ENCODE data around the gene DUSP5. TPM values are rescaled to one million over a fixed set of nuclear protein-coding genes. Genes with fewer than 3 reads are reported as not detected.

The DUSP5 gene
- total RNA-seq, 4 donors from 2014 or later: 6.2 to 16.0 (median 6.6) TPM

DNA sequence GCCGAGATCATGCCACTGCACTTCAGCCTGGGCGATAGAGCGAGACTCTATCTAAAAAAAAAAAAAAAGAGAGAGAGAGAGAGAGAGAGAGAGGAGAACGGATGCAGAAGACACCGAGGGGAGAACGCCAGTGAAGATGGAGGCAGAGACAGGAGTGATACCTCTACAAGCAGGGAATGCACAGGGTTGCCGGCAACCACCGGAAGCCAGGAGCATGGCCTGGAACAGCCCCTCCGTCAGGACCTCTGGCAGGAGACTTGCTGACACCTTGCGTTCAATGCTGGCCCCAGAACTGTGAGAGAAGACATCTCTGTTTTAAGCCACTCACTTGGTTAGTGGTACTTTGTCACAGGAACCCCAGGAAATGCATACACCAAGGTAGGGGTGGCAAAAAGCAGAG lies 38.1 kb upstream of the DUSP5 start:
- no peak for DNase-seq
- intact Hi-C loops (cut with DNase I; ENCODE audit: low total_unique reads) (no loop called here), in situ Hi-C loops (cut with MboI; ENCODE audit: low pct_ligation_motif_present in 1 of 4, low pct_unique_long_range_greater_than_20kb in 1 of 4, low sequenced_read_pairs in 3 of 4) (no loop called here)
- H3K4me3 ChIP-seq: no peak overlapping the region
- TF ChIP-seq, protein P1, sequence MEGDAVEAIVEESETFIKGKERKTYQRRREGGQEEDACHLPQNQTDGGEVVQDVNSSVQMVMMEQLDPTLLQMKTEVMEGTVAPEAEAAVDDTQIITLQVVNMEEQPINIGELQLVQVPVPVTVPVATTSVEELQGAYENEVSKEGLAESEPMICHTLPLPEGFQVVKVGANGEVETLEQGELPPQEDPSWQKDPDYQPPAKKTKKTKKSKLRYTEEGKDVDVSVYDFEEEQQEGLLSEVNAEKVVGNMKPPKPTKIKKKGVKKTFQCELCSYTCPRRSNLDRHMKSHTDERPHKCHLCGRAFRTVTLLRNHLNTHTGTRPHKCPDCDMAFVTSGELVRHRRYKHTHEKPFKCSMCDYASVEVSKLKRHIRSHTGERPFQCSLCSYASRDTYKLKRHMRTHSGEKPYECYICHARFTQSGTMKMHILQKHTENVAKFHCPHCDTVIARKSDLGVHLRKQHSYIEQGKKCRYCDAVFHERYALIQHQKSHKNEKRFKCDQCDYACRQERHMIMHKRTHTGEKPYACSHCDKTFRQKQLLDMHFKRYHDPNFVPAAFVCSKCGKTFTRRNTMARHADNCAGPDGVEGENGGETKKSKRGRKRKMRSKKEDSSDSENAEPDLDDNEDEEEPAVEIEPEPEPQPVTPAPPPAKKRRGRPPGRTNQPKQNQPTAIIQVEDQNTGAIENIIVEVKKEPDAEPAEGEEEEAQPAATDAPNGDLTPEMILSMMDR (IDR thresholded peaks at IDR 0.05): no peak
- TF ChIP-seq EP300 (IDR thresholded peaks at IDR 0.05; ENCODE audit: low read depth) (no peak), POLR2AphosphoS5 (IDR thresholded peaks at IDR 0.05) (no peak), POLR2A (IDR thresholded peaks at IDR 0.05) (no peak)
- H3K4me1 ChIP-seq: no peaks in the 10 kb centered on the region
- no peaks in the 10 kb centered on the region for H3K27me3 ChIP-seq
- peak overlapping the region in 1 of 4 donors; percentile 6 for H3K27ac ChIP-seq
- 94 to 100% methylated on average over 6 to 10 of the region's 10 CpGs for WGBS, 2 donors (ENCODE audit: low coverage in 1 of 2)
- H3K9me3 ChIP-seq: no peaks in the 10 kb centered on the region
- H3K36me3 ChIP-seq: no peaks in the 10 kb centered on the region

DNA sequence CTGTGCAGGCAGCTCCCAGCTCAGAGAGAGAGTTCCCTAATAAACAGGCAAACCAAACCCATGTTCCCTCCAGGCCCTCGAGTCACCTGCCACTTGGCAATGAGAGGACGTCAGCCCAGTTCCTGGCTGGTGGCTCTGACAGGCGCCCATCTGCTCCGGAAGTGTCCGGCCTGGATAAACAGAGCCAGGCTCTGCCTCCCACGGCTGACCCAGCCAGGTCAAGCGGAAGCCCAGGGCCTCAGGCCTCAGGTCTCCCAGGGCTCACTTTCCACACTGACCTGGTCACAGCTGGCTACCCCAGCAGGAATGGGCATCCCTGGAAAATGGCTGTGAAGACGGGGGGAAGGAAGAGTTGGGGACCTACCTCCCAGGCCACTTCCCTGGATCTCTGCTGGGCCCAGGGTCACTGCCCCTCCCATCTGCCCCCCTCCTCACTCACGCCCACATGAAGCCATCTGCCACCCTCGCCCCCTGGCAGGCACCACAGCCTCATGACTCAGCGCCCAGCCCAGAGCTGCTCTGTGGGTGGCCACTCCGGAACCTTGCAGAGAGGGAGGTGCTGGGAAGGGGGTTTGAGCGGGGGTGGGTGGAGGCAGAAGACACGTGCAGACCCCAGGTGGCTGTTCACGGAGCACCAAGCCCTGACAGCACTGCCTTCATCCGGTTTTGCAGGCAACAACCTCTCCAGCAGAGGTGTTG lies 37.4 kb upstream of the DUSP5 start:
- WGBS, 2 donors (ENCODE audit: low coverage in 1 of 2): 62% methylated on average over 16 of the region's 16 CpGs; no CpG with 5 or more reads in 1 of the 2 donors
- in situ Hi-C loops (cut with MboI; ENCODE audit: low pct_ligation_motif_present in 1 of 4, low pct_unique_long_range_greater_than_20kb in 1 of 4, low sequenced_read_pairs in 3 of 4) (no loop called here), intact Hi-C loops (cut with DNase I; ENCODE audit: low total_unique reads) (no loop called here)
- Histone ChIP-seq H3K4me1 (no peaks in the 10 kb centered on the region), H3K9me3 (no peaks in the 10 kb centered on the region), H3K27me3 (no peaks in the 10 kb centered on the region), H3K36me3 (no peaks in the 10 kb centered on the region), H3K4me3 (no peak overlapping the region), H3K27ac (peak overlapping the region in 2 of 4 donors; percentile 6 to 23)
- DNase-seq: peak; percentile 42
- TF ChIP-seq POLR2AphosphoS5 (IDR thresholded peaks at IDR 0.05) (no peak), POLR2A (IDR thresholded peaks at IDR 0.05) (no peak), EP300 (IDR thresholded peaks at IDR 0.05; ENCODE audit: low read depth) (no peak)
- TF ChIP-seq, protein P1 (IDR thresholded peaks at IDR 0.05): no peak

DNA sequence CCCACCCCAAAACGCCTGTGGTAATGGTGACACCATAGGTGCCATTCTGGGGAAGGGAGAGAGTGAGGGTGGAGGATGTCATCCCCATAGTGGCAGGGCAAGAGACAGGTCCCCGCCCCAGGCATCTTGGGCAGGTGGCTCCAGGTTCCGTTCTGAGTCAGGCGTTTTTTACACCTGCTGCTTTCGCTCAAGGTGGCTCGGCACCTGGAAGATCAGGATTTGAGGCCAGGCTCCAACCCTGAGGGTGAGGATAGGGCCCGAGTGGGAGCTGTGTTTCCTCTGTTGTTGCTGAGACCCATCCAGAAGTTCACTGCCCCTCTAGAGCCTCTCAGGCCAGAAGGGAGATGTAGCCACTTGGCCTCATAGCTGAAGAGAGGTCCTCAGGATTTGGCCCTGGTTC lies 36.6 kb upstream of the DUSP5 start:
- 63% methylated on average over 7 of the region's 7 CpGs; no CpG with 5 or more reads in 1 of the 2 donors for WGBS, 2 donors (ENCODE audit: low coverage in 1 of 2)
- Histone ChIP-seq H3K27me3 (no peaks in the 10 kb centered on the region), H3K9me3 (no peaks in the 10 kb centered on the region), H3K4me1 (no peaks in the 10 kb centered on the region), H3K36me3 (no peaks in the 10 kb centered on the region), H3K27ac (peak overlapping the region in 1 of 4 donors; percentile 8), H3K4me3 (no peak overlapping the region)
- no peak for DNase-seq
- TF ChIP-seq, protein P1 (IDR thresholded peaks at IDR 0.05): no peak
- no peak for TF ChIP-seq POLR2AphosphoS5 (IDR thresholded peaks at IDR 0.05)
- no peak for TF ChIP-seq POLR2A (IDR thresholded peaks at IDR 0.05)
- TF ChIP-seq EP300 (IDR thresholded peaks at IDR 0.05; ENCODE audit: low read depth): no peak
- in situ Hi-C loops (cut with MboI; ENCODE audit: low pct_ligation_motif_present in 1 of 4, low pct_unique_long_range_greater_than_20kb in 1 of 4, low sequenced_read_pairs in 3 of 4): no loop called here
- intact Hi-C loops (cut with DNase I; ENCODE audit: low total_unique reads): no loop called here

DNA sequence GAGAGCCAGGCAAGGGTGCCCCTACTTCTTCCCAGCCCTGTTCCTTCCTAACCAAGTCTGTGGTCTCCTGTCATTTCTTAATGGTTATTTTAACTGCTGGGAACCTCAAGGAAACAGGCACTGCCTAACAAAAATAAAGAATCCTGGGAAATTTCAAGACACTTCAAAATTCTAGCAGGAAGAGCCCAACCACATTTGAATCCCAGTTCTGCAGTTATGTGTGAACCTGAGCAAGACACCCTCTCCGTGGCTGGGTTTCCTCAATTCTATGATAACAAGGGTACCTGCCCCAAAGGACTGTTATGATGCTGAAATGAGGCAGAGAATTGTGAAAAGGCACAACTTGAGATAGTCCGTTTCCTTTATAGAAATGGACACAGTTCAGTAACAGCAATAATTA lies 36.2 kb upstream of the DUSP5 start:
- H3K27me3 ChIP-seq: no peaks in the 10 kb centered on the region
- TF ChIP-seq, protein P1 (IDR thresholded peaks at IDR 0.05): no peak
- no peak for TF ChIP-seq POLR2AphosphoS5 (IDR thresholded peaks at IDR 0.05)
- TF ChIP-seq EP300 (IDR thresholded peaks at IDR 0.05; ENCODE audit: low read depth): no peak
- no peak for TF ChIP-seq POLR2A (IDR thresholded peaks at IDR 0.05)
- 75% methylated on average over 2 of the region's 2 CpGs for WGBS, 2 donors (ENCODE audit: low coverage in 1 of 2)
- intact Hi-C loops (cut with DNase I; ENCODE audit: low total_unique reads) (no loop called here), in situ Hi-C loops (cut with MboI; ENCODE audit: low pct_ligation_motif_present in 1 of 4, low pct_unique_long_range_greater_than_20kb in 1 of 4, low sequenced_read_pairs in 3 of 4) (no loop called here)
- H3K4me1 ChIP-seq: no peaks in the 10 kb centered on the region
- no peak for DNase-seq
- peak overlapping the region in 1 of 4 donors; percentile 8 for H3K27ac ChIP-seq
- H3K4me3 ChIP-seq: no peak overlapping the region
- H3K36me3 ChIP-seq: no peaks in the 10 kb centered on the region
- H3K9me3 ChIP-seq: no peaks in the 10 kb centered on the region

All from transverse colon (tissue), 4 donors.